ENCODE measurements around the gene CIBAR2.

CIBAR2 gene

GRCh38 chr16:85144026-85144915 lies 32.0 kb upstream of the CIBAR2 start:
- no peak for DNase-seq

- no peak for DNase-seq
Observed at GRCh38 chr16:85142771-85143211, 30.5 kb upstream of the CIBAR2 start.

- DNase-seq = no peak
Observed at GRCh38 chr16:85142129-85142513, 29.8 kb upstream of the CIBAR2 start.

- DNase-seq = no peak
Observed at GRCh38 chr16:85141491-85142128, 29.3 kb upstream of the CIBAR2 start.

GRCh38 chr16:85140455-85141012 lies 28.3 kb upstream of the CIBAR2 start:
- no peak for DNase-seq

GRCh38 chr16:85139881-85140339 lies 27.6 kb upstream of the CIBAR2 start:
- no peak for DNase-seq

- no peak for DNase-seq
Observed at GRCh38 chr16:85138825-85139627, 26.8 kb upstream of the CIBAR2 start.

GRCh38 chr16:85138073-85138824 lies 26.0 kb upstream of the CIBAR2 start:
- no peak for DNase-seq

- DNase-seq = no peak
Observed at GRCh38 chr16:85137323-85138072, 25.2 kb upstream of the CIBAR2 start.

- no peak for DNase-seq
Observed at GRCh38 chr16:85136702-85137322, 24.5 kb upstream of the CIBAR2 start.

- DNase-seq = no peak
Observed at GRCh38 chr16:85136213-85136701, 24.0 kb upstream of the CIBAR2 start.

- DNase-seq = no peak
Observed at GRCh38 chr16:85134789-85135142, 22.5 kb upstream of the CIBAR2 start.

- DNase-seq = no peak
Observed at GRCh38 chr16:85134076-85134788, 22.0 kb upstream of the CIBAR2 start.

- DNase-seq = no peak
Observed at GRCh38 chr16:85133290-85133599, 21.0 kb upstream of the CIBAR2 start.

GRCh38 chr16:85132456-85133289 lies 20.4 kb upstream of the CIBAR2 start:
- no peak for DNase-seq

- DNase-seq = no peak
Observed at GRCh38 chr16:85130705-85131028, 18.4 kb upstream of the CIBAR2 start.

- peak; percentile 49 for DNase-seq
Observed at GRCh38 chr16:85129876-85130704, 17.8 kb upstream of the CIBAR2 start.

GRCh38 chr16:85128079-85128837 lies 16.0 kb upstream of the CIBAR2 start:
- DNase-seq = no peak
